ENCODE data around the gene ZNF844.

DNA sequence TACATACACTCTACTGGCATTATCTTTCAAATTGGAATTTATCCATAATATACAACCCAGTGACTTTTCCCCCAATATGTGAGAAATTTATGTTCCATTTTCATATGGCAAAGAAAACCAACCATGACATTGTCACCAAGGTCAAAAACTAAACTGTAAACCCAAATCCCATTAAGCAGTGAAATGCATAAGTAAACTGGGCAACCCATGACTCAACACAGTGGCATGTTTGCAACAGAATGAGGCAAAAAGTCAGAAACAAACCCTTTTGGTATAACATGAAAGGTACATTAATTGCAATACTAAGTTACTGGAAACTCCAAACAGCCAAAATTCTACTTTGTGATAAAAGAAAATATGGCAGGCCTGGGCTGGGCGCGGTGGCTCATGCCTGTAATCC is 16.7 kb upstream of the ZNF844 start:
- TF ChIP-seq POLR2A (IDR thresholded peaks at IDR 0.05), result no peak
- TF ChIP-seq, protein P1, sequence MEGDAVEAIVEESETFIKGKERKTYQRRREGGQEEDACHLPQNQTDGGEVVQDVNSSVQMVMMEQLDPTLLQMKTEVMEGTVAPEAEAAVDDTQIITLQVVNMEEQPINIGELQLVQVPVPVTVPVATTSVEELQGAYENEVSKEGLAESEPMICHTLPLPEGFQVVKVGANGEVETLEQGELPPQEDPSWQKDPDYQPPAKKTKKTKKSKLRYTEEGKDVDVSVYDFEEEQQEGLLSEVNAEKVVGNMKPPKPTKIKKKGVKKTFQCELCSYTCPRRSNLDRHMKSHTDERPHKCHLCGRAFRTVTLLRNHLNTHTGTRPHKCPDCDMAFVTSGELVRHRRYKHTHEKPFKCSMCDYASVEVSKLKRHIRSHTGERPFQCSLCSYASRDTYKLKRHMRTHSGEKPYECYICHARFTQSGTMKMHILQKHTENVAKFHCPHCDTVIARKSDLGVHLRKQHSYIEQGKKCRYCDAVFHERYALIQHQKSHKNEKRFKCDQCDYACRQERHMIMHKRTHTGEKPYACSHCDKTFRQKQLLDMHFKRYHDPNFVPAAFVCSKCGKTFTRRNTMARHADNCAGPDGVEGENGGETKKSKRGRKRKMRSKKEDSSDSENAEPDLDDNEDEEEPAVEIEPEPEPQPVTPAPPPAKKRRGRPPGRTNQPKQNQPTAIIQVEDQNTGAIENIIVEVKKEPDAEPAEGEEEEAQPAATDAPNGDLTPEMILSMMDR (IDR thresholded peaks at IDR 0.05), result no peak

Data from esophagus squamous epithelium (tissue), 4 donors.